ENCODE results near the gene GPATCH8.
"Not testable (repeated sequence)": the region's sequence is repeated elsewhere in the genome, so short reads cannot be mapped to it uniquely, and the experiment has no call there.

The GPATCH8 gene

GRCh38 chr17:44375196-44376017 is 127.8 kb downstream of the GPATCH8 start:
- DNase-seq (ENCODE audit: low read depth, low spot score) = no peak

- DNase-seq (ENCODE audit: low read depth, low spot score) = no peak
Measured at GRCh38 chr17:44374306-44375195, 128.7 kb downstream of the GPATCH8 start.

- no peak for DNase-seq (ENCODE audit: low read depth, low spot score)
Measured at GRCh38 chr17:44372036-44372435, 131.2 kb downstream of the GPATCH8 start.

GRCh38 chr17:44369414-44370023 is 133.7 kb downstream of the GPATCH8 start:
- DNase-seq (ENCODE audit: low read depth, low spot score) = not testable (repeated sequence)

- DNase-seq (ENCODE audit: low read depth, low spot score) = not testable (repeated sequence)
Measured at GRCh38 chr17:44368391-44369243, 134.6 kb downstream of the GPATCH8 start.

- no peak for DNase-seq (ENCODE audit: low read depth, low spot score)
Measured at GRCh38 chr17:44367231-44367979, 135.8 kb downstream of the GPATCH8 start.

- not testable (repeated sequence) for DNase-seq (ENCODE audit: low read depth, low spot score)
Measured at GRCh38 chr17:44365051-44365450, 138.2 kb downstream of the GPATCH8 start.

- DNase-seq (ENCODE audit: low read depth, low spot score) = no peak
Measured at GRCh38 chr17:44363613-44364159, 139.5 kb downstream of the GPATCH8 start, which contains the start of gene FAM171A2. Gene FAM171A2 (minus strand): TSS chr17:44363853. CDS start chr17:44363714, 139 bp downstream.

GRCh38 chr17:44362949-44363612 is 140.1 kb downstream of the GPATCH8 start:
- DNase-seq (ENCODE audit: low read depth, low spot score) = no peak

GRCh38 chr17:44362459-44362948 is 140.7 kb downstream of the GPATCH8 start:
- DNase-seq (ENCODE audit: low read depth, low spot score) = no peak

GRCh38 chr17:44361292-44362260 is 141.6 kb downstream of the GPATCH8 start:
- no peak for DNase-seq (ENCODE audit: low read depth, low spot score)

GRCh38 chr17:44360826-44361225 is 142.4 kb downstream of the GPATCH8 start:
- no peak for DNase-seq (ENCODE audit: low read depth, low spot score)

- DNase-seq (ENCODE audit: low read depth, low spot score) = no peak
Measured at GRCh38 chr17:44360144-44360533, 143.1 kb downstream of the GPATCH8 start.

GRCh38 chr17:44359458-44360143 is 143.6 kb downstream of the GPATCH8 start:
- no peak for DNase-seq (ENCODE audit: low read depth, low spot score)

GRCh38 chr17:44359006-44359405 is 144.2 kb downstream of the GPATCH8 start:
- DNase-seq (ENCODE audit: low read depth, low spot score) = no peak

GRCh38 chr17:44358066-44358465 is 145.1 kb downstream of the GPATCH8 start:
- no peak for DNase-seq (ENCODE audit: low read depth, low spot score)

GRCh38 chr17:44356241-44356640 is 147.0 kb downstream of the GPATCH8 start:
- DNase-seq (ENCODE audit: low read depth, low spot score) = no peak

All from smooth muscle cell of the brain vasculature (primary cell).